ENCODE results near the gene PARVG.

PARVG gene

DNA sequence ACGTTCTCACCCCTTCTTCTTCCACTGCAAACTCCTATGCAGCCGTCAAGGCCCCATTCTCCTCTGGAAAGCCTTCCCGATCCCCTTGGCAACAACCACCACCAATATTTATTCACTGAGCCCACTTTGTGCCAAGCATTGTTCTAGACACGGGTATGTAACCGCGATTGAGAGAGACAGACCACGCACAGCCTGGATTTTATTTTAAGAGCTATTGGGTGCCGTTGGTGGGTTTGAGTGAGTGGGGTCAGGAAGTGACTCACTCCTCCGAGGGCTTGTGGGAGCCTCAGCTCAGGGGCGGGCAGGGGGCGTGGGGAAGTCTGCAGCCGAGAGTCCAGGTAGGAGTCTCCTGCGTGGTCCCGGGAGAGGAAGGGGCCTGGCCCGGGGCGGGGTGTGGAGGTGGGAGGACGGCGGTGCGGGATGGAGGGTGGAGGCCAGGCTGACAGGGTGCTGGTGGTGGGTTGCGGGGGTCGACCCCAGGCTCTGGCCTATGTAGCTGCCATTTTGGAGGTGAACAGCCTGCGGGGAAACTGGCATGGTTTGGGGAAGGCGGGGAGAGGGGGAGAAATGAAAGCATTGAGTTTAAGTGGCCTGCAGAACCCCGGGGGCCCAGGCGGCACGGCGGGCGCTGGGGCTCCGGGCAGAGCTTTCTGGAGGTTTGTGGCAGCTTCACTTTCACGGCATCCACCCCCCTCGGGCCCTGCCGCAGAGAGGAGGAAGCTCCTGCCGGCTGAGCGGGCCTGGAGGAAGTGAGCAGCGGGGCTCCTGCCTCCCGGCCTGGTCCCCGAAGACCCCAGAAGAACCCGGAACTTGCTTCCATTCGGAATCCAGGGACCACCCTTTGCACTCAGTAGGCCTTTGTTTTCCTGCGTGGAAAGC is 547 bp downstream of the PARVG start:
- DNase-seq (ENCODE audit: low read depth in 2 of 2) = peak; percentile 53 to 57

DNA sequence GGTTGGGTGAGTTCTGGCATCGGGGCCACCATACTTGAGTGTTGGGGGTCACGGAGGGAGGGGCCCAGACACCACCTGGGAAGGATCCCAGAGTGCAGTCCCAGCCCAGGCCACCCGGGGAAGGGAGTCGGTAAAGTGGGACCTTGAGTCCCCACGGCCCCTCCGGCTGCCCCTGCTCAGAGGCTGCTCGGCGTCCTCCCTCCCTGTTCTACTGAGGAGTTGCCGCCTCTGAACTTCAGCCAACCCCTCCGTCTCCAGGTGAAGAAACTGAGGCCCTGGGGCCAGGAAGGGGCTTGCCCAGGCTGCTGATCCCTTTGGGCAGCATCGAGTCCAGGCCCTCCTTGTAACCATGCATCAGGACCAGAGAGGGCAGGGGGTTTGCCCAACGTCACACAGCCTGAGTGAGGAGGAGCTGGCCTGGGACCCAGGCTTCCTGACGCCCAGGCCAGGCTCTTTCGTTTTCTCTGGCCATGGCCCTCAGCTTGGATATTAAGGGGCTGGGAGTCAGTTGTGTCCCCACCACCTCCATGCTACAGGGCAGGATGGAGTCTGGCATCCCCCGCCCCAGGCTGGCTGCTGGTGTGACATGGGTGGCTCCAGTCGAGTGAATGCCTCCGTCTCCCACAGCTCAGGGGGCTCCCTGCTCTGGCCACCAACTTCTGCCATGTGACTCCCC is 1.3 kb downstream of the PARVG start:
- no peak for DNase-seq (ENCODE audit: low read depth in 2 of 2)

DNA sequence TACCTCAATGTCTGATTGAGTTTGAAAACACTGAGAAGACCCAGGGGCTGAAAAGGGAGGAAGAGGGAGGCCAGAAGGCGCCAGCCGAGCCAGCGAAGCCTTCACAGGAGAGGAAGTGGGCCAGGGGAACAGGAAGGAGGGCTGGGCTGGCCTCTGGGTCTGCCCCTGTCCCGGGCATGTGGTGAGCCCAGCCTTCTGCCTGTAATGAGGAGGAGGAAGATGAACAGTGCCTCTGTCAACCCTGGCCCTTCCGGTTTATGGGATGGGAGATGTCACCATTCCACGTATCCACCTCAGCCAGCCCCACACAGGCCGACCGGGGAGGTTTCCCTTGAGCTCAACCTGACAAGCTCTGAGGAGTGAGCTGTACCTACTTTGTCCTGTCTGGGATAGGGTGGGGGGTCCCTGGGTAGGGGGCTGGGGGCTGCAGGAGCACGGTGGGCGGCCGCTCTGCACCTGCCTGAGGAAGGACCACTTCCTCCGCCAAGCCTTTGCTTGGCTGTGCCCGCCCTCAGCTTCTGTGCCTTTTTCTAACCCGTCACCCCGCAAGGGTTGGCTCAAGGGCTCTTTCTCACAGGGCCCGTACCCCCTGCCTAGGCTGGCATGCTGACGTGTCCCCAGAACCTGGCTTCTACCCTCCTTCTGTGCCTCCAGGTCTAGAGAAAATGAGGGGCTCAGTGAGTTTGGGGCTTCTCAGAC is 2.0 kb downstream of the PARVG start:
- no peak for DNase-seq (ENCODE audit: low read depth in 2 of 2)

DNA sequence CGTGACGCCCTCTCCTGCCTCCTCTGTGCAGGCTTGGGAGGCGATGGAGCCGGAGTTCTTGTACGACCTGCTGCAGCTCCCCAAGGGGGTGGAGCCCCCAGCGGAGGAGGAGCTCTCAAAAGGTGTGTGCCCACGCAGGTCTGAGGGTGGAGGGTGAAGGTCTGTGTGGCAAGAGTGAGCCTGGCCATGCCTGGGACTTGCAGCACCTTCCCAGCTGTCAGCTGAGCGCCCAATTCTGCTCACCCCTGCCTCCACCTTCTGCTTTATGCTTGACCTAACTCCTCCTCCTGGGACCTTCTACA is 2.5 kb downstream of the PARVG start:
- no peak for DNase-seq (ENCODE audit: low read depth in 2 of 2)

DNA sequence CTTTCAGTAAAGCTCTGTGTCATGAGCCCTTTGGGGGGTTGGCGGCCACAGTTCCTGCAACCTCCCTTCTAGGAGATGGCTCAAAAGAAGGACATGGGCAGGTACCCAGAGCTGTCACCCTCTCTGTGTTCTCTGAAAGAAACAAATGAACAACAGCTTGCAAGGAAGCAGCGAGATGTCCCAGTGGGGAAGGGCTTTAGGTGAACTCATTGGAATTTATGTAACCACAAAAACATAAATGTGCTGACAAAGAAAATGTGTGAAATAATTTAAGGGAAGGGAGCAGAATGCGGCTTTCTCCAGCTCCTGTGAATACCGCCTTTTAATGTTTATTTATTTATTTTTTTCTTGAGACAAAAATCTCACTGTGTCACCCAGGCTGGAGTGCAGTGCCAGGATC is 3.3 kb downstream of the PARVG start:
- no peak for DNase-seq (ENCODE audit: low read depth in 2 of 2)

DNA sequence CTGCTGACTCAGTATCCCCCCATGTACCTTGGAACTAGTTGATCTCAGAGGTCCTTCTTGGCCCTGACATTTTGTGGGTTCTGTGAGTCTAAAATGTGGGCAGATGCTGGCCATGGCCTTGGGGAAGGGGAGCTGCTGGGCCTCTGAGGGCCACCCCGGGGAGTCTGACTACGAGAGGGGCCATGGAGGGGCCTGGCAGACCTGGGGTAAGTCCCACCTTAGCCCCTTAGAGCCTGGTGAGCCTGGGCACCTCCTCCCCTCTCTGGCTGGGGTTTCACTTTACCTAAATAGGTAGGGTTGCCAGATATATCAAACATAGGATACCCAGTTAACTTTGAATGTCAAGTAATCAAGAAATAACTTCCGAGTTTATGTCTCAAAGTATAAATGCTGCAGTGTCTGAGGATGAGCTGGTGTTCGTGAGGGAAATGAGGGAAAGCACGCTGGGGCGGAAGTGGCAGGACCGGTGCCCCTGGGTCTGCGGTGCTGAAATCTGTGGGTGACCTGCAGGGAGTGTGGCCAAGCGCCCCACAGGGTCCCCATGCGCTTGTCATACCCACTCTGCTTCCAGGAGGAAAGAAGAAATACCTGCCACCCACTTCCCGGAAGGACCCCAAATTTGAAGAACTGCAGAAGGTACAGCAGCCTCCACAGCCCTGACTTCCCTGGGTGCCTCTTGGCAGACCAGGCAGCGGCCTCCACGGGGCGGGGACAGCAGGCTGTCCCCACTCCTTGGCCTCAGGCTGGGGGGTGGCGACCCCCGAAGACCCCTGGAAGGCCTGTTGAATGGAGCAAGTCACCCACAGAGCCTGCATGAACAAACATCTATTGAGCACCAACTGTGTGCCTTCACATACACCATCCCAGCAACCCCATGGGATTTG is 4.8 kb downstream of the PARVG start:
- no peak for DNase-seq (ENCODE audit: low read depth in 2 of 2)

DNA sequence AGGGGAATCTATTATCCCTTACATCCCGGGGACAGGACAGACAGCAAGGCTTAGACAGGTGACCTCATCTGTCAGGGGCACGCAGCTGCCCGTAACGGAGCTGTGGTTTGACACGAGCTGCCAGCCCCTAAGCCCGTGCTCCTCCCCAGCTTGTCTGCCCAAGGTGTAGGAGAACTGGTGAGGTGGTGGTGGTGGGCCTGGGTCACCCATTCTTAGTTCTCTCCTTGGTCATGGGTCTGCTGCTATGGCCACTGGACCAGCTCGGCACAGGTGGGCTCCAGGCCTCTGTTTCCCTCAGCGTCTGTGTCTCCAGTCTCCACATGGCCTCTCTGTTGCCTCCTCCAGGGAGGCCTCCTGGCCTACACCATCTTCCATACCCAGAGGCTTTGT is 5.4 kb downstream of the PARVG start:
- DNase-seq (ENCODE audit: low read depth in 2 of 2) = no peak

DNA sequence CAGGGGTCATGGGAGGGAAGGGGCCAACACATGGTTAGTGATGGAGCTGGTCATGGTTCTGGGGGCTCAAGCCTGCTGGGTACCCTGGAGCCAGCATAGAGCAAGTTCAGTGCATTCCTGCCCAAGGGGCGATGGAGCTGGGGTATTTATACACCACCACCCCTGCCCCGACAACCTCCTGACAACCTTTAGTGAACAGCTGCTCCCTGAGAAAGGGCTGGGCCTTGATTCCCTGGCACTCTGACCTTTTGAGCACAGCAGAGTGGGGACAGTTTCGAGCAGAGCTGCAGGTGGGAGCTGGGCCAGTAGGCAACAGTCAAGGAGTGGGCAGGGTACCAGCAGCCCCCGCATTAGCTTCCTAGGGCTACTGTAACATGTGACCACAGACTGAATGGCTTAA is 6.0 kb downstream of the PARVG start:
- no peak for DNase-seq (ENCODE audit: low read depth in 2 of 2)

DNA sequence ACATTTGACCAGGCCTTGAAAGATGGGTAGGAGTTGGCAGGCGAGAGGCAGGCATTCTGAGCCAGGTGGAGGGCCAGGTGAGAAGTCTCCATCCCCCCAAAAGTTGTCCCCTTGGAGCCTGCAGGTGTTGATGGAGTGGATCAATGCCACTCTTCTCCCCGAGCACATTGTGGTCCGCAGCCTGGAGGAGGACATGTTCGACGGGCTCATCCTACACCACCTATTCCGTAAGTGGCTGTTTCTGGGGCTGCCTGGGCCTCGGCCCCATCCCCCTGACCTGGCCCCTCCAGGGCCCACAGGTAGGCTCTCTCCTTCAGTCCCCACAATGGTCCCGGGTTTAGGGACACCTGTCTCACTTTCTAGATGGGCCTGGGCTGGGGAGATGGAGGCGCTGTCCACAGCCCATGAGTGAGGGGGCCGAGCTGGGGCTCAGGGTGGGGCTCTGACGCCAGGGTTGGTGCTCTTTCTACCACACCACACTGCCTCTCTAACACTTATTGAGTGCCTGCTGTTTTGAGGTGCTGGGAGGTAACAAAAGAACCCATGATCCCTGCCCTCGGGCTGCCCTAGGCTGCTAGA is 7.0 kb downstream of the PARVG start:
- no peak for DNase-seq (ENCODE audit: low read depth in 2 of 2)

DNA sequence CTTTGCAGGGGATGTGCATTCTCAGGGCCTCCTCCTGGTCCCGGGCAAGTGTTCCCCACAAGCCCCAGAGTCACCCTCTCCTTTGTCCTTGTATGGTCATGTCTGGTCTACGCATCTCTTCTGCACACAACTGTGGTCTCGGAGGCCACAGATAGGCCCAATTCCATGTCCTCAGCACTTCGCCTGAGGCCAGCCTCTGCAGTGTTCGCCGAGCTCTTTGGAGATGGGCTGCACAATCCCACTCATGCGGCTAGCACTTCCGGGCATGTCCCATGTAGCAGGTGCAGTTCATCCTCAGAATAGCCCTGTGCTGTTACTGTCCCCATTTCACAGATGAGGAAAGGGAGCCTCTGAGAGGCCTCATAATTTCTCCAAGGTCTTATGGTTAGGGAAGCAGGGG is 7.6 kb downstream of the PARVG start:
- DNase-seq (ENCODE audit: low read depth in 2 of 2) = no peak

DNA sequence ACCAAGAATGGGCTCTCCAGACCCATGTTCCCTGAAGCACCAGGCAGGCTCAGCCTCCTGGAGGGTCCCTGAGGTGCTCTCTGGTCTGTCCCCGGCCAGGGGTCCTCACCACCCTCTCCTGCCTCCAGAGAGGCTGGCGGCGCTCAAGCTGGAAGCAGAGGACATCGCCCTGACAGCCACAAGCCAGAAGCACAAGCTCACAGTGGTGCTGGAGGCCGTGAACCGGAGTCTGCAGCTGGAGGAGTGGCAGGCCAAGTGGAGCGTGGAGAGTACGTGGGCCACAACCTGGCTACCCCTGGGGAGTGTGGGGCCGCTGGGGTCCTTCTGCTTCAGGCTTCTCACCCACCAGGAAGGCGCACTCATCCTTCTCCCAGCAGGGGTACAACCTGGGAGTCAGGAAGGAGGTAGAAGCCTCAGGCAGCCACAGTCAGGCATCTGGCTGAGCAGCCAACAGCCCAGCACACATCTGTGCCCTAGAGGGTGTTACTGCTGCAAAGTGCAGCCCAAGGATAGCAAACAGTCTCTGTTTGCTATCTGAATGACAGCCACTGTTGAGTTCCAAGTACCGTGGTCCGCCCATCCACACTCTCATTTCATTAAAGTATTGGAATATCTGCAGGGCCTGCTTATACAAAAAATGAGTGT is 8.4 kb downstream of the PARVG start:
- no peak for DNase-seq (ENCODE audit: low read depth in 2 of 2)

DNA sequence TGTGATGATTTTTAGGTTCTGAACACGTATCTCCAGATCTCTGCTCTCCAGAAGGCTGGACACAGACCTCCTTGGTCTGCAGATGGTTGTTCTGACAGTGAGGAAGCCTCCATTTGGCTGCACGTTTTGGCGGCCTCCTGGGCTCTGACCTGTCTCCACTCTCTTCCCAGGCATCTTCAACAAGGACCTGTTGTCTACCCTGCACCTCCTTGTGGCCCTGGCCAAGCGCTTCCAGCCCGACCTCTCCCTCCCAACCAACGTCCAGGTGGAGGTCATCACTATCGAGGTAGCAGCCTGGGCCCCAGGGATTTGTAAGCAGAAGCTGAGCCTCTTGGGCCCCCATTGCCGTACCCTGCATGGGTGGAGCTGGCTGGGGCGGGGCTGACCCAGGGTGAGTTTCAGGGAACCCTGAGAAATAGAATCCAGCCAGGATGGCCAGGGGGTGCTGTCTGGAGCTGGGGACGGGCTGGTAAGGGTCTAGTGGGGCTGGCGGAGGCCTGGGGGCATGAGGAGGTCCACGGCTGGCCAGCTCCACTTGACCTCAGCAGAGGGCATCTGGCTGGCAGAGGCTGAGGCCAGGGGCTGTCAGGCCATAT is 9.8 kb downstream of the PARVG start:
- no peak for DNase-seq (ENCODE audit: low read depth in 2 of 2)

DNA sequence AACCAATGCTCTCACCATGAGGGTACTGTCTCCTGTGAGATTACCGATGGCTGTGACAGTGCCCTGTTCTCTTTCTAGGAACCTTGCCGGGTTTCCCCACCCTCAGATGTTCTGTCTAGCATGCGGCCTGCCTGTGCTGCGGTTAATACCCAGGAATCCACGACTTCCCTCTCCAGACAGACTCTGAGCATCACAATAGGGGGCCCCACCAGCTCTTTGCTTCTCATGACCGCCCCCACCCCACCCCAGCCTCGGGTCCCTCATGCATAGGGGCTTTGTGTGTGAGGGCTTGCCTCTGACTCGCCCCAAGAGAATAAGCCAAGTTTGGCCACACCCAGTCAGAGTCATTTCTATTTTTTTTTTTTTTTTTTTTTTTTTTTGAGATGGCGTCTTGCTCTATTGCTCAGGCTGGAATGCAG is 10.3 kb downstream of the PARVG start:
- no peak for DNase-seq (ENCODE audit: low read depth in 2 of 2)

DNA sequence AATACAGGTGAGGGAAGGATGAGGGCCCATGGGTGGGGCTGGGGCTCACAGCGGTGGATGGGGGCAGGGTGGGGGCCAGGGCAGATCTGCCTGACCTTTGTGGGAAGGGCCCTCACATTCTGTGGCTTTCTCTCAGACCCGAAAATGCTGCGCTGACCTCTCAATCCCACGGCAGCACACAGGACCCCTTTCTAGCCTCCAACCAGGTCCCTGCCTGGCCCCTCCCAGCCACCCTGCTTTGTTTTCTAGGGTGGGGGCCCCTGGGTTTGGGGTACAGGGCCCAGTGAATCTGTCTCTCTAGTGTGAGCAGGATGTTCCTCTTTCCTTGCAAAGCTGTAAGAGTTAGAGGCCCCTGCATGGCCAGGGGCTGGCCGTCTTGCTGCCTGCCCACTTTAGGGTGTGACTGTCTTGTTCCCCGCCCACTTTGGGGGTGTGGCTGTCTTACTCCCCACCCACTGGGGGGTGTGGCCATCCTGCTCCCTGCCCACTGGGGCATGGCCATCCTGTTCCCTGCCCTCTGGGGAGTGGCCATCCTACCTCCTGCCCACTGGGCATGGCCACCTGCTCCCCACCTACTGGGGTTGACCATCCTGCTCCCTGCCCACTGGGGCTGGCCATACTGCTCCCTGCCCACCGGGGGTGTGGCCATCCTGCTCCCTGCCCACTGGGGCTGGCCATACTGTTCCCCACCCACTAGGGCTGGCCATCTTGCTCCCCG is 11.5 kb downstream of the PARVG start:
- DNase-seq (ENCODE audit: low read depth in 2 of 2) = no peak

DNA sequence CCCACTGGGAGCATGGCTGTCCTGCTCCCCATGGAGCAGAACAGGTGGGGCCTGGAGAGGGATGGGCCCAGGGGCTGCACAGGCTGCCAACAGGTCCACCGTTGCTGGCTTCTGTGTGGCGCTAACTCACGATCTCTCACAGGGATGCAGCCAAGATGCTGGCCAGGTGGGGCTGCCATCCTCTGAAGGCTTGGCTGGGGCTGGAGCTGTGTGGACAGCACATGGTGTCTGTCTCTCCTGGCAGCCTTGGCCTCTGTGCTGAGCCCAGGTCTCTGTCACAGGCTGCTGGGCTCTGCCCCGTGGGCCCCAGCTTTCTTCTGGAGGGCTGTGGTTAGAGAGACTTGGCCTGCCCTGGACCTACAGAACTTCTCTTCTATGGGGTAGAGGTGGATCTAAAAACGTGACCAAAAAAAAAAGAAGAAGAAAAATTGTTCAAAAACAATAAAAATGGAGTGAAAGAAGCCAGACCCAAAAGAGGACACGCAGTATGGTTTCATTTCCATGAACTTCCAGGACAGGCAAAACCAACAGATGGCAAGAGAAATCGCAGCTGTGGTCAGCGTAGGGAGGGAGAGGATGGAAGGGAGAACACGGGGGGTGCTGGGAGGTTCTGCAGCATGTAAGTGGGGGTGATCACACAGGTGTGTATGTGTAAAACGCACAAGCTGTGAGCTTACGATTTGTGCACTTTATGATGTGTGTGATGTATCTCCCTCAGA is 12.2 kb downstream of the PARVG start:
- DNase-seq (ENCODE audit: low read depth in 2 of 2) = no peak

DNA sequence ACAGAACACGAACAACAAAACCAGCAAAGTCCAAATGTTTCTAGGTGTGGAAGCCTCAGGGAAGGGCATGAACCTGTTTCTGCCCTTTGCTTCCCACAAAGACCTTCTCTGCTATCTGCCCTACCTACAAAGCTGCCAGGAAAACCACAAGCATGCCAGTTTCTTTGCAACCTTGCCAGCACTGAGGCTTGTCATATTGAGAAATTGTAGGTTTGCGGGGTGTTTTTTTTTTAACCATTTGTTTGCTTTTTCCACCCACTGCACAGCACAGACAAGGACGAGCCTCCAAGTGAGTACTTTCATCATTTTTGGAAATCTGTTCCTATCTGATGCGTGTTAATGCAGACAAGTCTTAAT is 12.8 kb downstream of the PARVG start:
- DNase-seq (ENCODE audit: low read depth in 2 of 2) = no peak

DNA sequence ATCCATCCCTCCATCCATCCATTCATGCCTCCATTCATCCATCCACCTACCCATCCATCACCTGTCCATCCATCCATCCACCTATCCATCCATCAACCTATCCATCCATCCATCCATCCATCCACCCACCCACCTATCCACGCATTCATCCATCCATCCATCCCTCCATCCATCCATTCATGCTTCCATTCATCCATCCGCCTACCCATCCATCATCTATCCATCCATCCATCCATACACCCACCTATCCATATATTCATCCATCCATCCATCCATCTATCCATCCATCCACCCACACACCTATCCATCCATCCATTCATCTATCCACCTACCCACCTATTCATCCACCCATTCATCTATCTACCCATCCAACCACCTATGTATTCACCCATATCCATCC is 13.8 kb downstream of the PARVG start:
- no peak for DNase-seq (ENCODE audit: low read depth in 2 of 2)

DNA sequence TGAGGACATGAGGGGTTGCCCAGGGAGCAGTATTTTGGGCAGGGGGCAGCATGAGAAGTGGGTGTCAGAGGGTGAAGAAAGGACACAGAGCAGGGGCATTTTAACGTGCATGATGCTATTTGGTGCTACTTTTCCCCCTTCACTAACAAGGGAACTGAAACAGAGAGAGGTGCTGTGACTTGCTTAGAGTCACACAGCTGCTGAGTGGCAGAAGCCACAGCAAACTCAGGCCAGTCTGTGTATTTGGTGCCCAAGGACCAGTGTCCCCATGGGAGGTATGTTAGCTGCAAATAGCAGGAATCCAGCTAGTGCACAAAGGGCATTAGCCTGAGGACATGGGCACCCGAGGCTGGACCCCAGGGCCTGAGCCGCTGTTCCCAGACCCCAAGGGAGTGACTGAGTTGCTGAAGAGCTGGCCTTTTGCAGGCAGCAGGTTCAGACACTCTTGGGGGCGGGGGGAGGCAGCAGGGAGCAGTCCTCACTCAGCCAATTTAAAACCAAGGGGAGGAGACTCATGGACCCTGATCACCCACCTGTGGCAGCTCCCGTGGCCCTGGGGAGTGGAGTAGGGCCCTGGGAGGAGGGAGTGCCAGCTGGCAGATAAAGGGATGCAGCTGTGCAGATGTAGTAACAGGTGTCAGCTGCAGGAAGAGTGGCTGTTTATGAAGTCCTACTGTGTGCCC is 14.6 kb downstream of the PARVG start:
- DNase-seq (ENCODE audit: low read depth in 2 of 2) = no peak

DNA sequence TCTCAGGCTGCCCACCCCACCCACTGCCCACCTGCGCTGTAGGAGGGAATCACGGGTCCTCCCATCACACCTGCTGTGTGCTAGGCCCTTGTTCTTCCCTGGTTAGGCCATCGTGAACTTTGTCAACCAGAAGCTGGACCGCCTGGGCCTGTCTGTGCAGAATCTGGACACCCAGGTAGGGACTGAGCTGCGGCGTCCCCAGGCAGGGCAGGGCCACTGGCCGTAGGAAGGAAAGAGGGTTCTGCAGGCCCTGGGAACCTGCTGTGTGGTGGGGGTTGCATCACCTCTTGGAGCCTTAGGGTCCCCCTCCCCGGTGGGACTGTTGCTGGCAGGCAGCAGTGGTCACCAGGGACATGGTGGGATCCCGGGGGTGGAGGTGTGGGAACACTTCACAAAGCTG is 15.5 kb downstream of the PARVG start:
- no peak for DNase-seq (ENCODE audit: low read depth in 2 of 2)

Data from stimulated activated CD8-positive, alpha-beta memory T cell treated with anti-CD3 and anti-CD28 coated beads, Interleukin-15, amount 100 ng/mL, for 4 hours (primary cell).